Mucosa of gallbladder (tissue), 1 donor: ENCODE data around the gene PPM1E. TPM values are rescaled to one million over a fixed set of nuclear protein-coding genes. Genes with fewer than 3 reads are reported as not detected.
"Not testable (repeated sequence)": the region's sequence is repeated elsewhere in the genome, so short reads cannot be mapped to it uniquely, and the experiment has no call there.

Experiments used
- DNase-seq: peaks from one replicate; pipeline ENCODE4 v3.0.0-alpha.2; 2020; ENCODE audit warnings: low spot score
- total RNA-seq: library from RNA; stranded (reverse); gene quantifications from one replicate; pipeline ENCODE4 v1.2.1, GENCODE V29; 2021
- donor health status: DM: no; HTN: no; CAD: no.

PPM1E gene
- total RNA-seq, 1 donor from 2014 or later = 0.17 TPM

- no peak for DNase-seq
Measured at GRCh38 chr17:58840820-58841612, 85.4 kb downstream of the PPM1E start.

- DNase-seq = not testable (repeated sequence)
Measured at GRCh38 chr17:58846413-58846812, 90.8 kb downstream of the PPM1E start.

- not testable (repeated sequence) for DNase-seq
Measured at GRCh38 chr17:58850106-58850505, 94.5 kb downstream of the PPM1E start.

GRCh38 chr17:58865301-58865700 is 109.6 kb downstream of the PPM1E start:
- DNase-seq = no peak

- no peak for DNase-seq
Measured at GRCh38 chr17:58870747-58871146, 115.1 kb downstream of the PPM1E start.

GRCh38 chr17:58873926-58874325 is 118.3 kb downstream of the PPM1E start:
- DNase-seq = no peak

- no peak for DNase-seq
Measured at GRCh38 chr17:58875261-58875660, 119.6 kb downstream of the PPM1E start.

- DNase-seq = no peak
Measured at GRCh38 chr17:58884161-58884560, 128.5 kb downstream of the PPM1E start.

- no peak for DNase-seq
Measured at GRCh38 chr17:58886514-58886913, 130.9 kb downstream of the PPM1E start.

GRCh38 chr17:58889928-58890327 is 134.3 kb downstream of the PPM1E start:
- DNase-seq = no peak

GRCh38 chr17:58899191-58899590 is 143.5 kb downstream of the PPM1E start:
- DNase-seq = no peak

- no peak for DNase-seq
Measured at GRCh38 chr17:58902322-58902721, 146.7 kb downstream of the PPM1E start.

GRCh38 chr17:58911741-58912343 is 156.2 kb downstream of the PPM1E start:
- no peak for DNase-seq

GRCh38 chr17:58913552-58913951 is 157.9 kb downstream of the PPM1E start:
- DNase-seq = no peak

GRCh38 chr17:58913971-58914769 is 158.5 kb downstream of the PPM1E start:
- DNase-seq = no peak

- DNase-seq = no peak
Measured at GRCh38 chr17:58917228-58917627, 161.6 kb downstream of the PPM1E start.

GRCh38 chr17:58918072-58918471 is 162.4 kb downstream of the PPM1E start:
- no peak for DNase-seq

- no peak for DNase-seq
Measured at GRCh38 chr17:58918884-58919283, 163.2 kb downstream of the PPM1E start.

GRCh38 chr17:58920773-58921172 is 165.1 kb downstream of the PPM1E start:
- no peak for DNase-seq

GRCh38 chr17:58932956-58933355 is 177.3 kb downstream of the PPM1E start:
- DNase-seq = no peak

- DNase-seq = no peak
Measured at GRCh38 chr17:58936295-58936694, 180.6 kb downstream of the PPM1E start.

GRCh38 chr17:58944166-58944565 is 188.5 kb downstream of the PPM1E start:
- no peak for DNase-seq

GRCh38 chr17:58947411-58947810 is 191.8 kb downstream of the PPM1E start:
- no peak for DNase-seq
